Astrocyte of the spinal cord (primary cell): Measurements from ENCODE around the gene UGT1A4.
"Not testable (repeated sequence)": the region's sequence is repeated elsewhere in the genome, so short reads cannot be mapped to it uniquely, and the experiment has no call there.

Experiments
- DNase-seq: peaks from one replicate; pipeline ENCODE4 v3.0.0; 2011; ENCODE audit warnings: low read depth, low spot score
- H3K4me3 ChIP-seq: 2 replicates; pipeline ENCODE4 v1.5.1; 2011; ENCODE audit warnings: low read depth, mild to moderate bottlenecking, low read length, moderate library complexity
- in situ Hi-C: cut with HindIII; loops from 2 replicates; pipeline ENCODE4 v1.10.0; 2017; ENCODE audit warnings: low sequenced_read_pairs
- TF ChIP-seq, protein P1 (sequence below): IDR thresholded peaks from 2 replicates; pipeline ENCODE4 v1.5.1; 2012; ENCODE audit warnings: low read depth, mild to moderate bottlenecking, low read length, inconsistent platforms

UGT1A4 gene

DNA sequence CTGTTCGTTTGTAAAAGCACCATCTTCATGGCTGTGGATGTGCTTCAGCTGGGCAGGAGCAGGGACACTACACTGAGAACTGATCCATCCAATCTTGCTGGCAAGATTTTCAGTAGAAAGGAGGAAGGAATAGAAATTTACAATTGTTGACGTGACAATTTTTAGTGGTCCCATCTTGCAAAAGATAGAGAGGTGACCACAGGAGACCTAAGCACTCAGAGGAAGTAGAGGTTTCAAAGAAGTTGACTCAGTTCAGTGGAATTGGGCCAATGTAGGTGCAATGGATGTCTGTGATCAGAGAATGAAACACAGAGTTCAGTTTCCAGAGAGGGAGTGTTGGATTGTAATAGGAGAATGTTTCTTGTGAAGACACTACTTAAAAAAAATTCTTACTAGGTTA is 4.4 kb upstream of the UGT1A4 start:
- TF ChIP-seq, protein P1, sequence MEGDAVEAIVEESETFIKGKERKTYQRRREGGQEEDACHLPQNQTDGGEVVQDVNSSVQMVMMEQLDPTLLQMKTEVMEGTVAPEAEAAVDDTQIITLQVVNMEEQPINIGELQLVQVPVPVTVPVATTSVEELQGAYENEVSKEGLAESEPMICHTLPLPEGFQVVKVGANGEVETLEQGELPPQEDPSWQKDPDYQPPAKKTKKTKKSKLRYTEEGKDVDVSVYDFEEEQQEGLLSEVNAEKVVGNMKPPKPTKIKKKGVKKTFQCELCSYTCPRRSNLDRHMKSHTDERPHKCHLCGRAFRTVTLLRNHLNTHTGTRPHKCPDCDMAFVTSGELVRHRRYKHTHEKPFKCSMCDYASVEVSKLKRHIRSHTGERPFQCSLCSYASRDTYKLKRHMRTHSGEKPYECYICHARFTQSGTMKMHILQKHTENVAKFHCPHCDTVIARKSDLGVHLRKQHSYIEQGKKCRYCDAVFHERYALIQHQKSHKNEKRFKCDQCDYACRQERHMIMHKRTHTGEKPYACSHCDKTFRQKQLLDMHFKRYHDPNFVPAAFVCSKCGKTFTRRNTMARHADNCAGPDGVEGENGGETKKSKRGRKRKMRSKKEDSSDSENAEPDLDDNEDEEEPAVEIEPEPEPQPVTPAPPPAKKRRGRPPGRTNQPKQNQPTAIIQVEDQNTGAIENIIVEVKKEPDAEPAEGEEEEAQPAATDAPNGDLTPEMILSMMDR = no peak
- DNase-seq = no peak
- H3K4me3 ChIP-seq = no peak overlapping the region
- in situ Hi-C loops = no loop called here

DNA sequence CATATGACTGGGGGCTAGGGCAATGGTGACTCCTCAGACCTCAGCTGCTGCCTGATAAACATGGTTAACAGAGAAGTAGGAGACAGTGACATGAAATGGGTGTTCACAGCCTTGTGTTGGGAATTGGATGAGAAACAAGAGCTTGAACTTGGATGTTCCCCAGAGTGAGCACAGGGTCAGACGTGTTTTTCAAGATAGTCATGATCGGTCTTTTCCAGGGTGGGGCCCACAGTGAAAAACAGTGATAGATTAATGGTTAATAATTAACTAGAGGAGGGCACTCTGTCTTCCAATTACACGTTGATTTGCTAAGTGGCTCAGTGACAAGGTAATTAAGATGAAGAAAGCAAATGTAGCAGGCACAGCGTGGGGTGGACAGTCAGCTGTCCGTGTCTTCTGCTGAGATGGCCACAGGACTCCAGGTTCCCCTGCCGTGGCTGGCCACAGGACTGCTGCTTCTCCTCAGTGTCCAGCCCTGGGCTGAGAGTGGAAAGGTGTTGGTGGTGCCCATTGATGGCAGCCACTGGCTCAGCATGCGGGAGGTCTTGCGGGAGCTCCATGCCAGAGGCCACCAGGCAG is 10.3 kb downstream of the UGT1A4 start, which contains the start of gene UGT1A3:
UGT1A3 (plus strand) TSS at position 320 of the 579 bp plus-strand sequence; CDS start at position 405, 85 bp downstream.
- in situ Hi-C loops = no loop called here
- DNase-seq = no peak
- TF ChIP-seq, protein P1 = no peak
- no peak within 1 kb of the TSS for H3K4me3 ChIP-seq

DNA sequence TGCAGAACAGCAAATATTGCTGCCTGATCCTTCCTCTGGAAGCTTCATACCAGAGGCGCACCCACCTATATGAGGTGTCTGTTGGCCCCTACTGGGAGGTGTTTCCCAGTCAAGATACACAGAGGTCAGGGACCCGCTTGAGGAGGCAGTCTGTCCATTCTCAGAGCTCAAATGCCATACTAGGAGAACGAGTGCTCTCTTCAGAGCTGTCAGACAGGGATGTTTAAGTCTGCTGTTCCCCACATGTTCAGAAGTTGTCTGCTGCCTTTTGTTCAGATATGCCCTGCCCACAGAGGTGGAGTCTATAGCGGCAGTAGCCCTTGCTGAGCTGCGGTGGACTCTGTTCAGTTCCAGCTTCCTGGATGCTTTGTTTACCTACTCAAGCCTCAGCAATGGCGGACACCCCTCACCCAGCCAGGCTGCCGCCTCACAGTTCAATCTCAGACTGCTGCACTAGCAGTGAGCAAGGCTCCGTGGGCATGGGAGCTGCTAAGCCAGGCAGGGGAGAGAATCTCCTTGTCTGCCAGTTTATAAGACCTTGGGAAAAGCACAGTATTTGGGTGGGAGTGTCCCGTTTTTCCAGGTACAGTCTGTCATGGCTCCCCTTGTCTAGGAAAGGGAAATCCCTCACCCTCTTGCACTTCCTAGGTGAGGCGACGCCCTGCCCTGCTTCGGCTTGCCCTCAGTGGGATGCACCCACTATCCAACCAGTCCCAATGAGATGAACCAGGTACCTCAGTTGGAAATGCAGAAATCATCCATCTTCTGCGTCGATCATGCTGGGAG is 18.5 kb downstream of the UGT1A4 start:
- in situ Hi-C loops, DNase-seq: not testable (repeated sequence)

DNA sequence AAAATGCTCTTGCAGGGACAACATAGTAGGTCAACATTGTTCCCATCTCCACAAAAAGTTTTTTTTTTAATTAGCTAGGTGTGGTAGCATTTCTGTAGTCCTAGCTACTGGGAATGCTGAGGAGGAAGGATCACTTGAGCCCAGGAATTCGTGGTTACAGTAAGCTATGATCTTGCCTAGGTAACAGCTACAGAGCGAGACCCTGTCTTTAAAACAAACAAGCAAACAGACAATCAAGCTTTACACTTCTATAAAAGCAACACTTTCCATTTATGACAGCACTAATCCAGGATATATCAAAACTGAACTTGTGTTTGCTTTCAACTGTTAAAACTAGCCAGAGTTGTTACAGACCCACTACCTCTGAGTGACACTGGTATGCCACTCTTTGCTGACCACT is 22.3 kb downstream of the UGT1A4 start:
- in situ Hi-C loops = no loop called here
- TF ChIP-seq, protein P1 = no peak
- DNase-seq = no peak
- no peak overlapping the region for H3K4me3 ChIP-seq

More for the DNA sequence above, 18.5 kb downstream of the UGT1A4 start:
- not testable (repeated sequence) for H3K4me3 ChIP-seq

DNA sequence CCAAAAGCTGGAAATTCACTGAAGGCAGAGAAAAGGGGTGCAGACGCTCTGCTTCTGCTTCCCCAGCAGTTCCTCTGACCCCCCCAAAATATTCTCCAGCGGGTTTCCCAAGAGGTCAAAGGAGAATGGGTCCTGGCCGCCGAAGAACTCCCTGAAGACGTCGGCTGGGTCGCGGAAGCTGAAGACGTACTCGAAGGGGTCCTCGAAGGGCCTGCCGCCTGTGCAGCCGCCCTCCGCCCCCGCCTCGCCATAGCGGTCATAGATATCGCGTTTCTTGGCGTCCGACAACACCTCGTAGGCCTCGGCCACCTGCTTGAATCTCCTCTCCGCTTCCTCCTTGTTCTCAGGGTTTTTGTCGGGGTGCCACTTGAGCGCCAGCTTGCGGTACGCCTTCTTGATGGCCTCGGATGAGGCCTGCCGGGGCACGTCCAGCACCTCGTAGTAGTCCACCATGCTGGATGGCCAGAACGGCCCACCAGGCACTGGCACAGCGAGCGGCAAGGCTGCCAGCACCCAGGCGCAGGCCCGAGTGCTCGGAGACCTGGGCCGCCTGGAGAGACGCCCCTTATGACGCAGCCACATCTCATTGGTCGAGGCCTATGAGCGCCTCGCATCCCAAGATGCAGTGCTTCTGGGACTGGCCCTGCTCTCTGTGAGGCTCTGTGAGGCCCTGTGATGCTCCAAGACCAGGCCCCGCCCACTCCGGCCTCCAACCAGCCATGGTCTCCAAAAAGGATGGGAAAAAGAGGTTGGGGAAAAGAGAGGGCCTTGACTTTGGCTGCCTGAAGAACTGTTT is 25.1 kb downstream of the UGT1A4 start:
- no peak overlapping the region for H3K4me3 ChIP-seq
- in situ Hi-C loops = no loop called here
- TF ChIP-seq, protein P1 = no peak
- no peak for DNase-seq

DNA sequence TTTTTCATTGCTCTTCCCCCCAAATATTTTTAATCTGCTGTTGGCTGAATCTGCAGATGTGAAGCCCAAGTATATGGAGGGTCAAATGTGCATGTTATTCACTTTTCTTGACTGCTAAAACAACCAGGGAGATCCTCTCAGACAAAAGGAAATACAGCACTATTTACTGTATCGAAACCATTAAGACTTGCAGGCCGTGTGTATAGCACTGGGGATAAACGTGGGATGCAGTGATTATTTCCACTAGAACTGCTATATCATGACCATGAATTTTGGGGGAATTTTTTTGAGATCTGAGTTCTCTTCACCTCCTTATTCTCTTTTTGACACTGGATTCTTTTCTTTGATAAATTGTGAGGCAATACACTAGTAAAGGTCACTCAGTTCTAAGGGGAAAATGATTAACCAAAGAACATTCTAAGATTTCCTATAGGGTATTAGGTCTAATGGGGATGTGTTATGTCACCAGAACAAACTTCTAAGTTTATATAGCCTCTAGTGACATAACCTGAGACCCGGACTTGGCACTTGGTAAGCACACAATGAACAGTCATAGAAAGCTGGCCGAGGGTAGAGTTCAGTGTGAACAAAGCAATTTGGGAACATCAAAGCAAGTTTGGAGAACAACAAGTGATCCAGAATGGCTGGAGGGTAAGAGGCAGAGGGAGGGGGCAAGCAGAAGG is 26.7 kb downstream of the UGT1A4 start:
- no peak overlapping the region for H3K4me3 ChIP-seq
- TF ChIP-seq, protein P1 = no peak
- no peak for DNase-seq
- in situ Hi-C loops = no loop called here

DNA sequence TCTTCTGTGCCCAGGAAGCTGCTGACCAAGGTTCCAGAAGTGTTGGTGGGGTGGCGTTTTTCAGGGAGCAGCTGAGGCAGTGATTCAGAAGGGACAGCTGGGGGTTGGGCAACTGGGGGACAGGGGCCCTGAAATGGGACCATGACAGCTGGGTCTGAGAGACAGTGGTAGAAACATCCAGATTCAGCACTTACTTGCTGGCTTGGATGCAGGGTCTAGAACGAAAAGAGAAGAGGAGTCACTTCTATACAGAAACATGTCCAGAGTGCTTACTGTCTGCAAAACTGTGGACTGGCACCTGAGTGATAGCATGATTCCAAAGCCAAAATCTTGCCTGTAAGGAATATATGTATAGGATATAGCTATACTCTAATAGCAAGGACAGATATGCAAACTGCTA is 27.3 kb downstream of the UGT1A4 start:
- DNase-seq, H3K4me3 ChIP-seq, in situ Hi-C loops: not testable (repeated sequence)
